HG03196 (cell line): ENCODE measurements around the gene HS6ST3.

ENCODE experiments used
- ATAC-seq: cut with Tn5 transposase; IDR thresholded peaks from one replicate; pipeline ENCODE4 v1.9.1; 2021; ENCODE audit not compliant: unreplicated experiment

The HS6ST3 gene

DNA sequence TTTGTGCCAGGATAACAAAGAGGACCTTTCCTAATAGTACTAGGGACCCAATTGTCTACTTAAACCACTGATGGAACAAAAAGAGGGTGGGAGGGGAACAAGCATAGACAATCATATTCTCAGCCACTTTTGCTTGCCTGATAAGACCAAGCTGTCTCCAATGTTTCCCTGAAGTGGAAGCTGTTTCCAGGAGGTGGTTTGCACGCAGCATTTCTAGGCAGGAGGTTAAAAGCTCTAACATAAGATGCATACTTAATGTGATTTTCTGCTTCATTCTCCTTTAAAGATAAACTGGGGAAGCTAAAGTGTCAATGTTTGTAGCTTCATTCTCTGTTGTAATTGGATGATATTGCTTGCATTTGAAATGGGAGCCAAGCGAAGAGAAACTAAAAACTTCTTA lies 442.9 kb downstream of the HS6ST3 start:
- no peak for ATAC-seq

GRCh38 chr13:96533408-96533807 lies 443.5 kb downstream of the HS6ST3 start:
- ATAC-seq: no peak

- ATAC-seq: no peak
Observed at GRCh38 chr13:96539791-96540190, 449.9 kb downstream of the HS6ST3 start.

DNA sequence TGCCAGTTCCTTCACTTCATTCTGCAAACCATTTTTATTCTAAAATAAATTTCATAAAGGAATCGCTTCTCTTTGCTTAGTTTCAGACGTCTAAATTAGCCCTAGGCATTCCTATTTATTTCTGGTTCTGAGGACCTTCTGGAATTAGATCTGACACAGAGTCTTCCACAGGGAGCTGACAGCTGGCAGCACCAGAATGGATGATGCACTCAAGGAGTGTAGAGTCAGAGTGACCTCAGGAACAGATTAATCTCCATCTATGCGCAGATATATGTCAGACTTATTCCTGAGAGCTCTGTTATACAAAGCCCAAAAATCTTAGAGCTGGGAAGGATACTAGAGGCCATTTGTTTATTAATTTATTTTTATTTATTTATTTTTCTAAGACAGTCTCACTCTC lies 450.8 kb downstream of the HS6ST3 start:
- no peak for ATAC-seq

DNA sequence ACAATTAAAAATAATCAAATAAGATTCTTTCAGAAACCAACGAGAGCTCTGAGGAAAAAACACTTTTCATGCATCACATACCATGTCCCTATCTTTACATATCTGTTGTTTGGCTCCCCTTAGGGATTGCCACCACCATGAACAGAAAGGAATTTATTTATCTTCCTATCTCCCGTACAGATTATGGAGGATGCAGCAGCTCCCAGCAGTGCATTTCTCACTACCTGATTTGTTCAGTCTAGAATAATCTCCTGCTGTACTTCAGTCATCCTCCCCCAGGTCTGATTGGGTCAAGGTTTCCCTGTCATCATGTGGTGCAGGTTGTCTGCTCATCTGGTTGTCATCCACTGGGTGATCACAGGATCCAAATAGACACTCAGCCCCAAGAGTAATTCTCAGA lies 453.1 kb downstream of the HS6ST3 start:
- ATAC-seq: no peak

DNA sequence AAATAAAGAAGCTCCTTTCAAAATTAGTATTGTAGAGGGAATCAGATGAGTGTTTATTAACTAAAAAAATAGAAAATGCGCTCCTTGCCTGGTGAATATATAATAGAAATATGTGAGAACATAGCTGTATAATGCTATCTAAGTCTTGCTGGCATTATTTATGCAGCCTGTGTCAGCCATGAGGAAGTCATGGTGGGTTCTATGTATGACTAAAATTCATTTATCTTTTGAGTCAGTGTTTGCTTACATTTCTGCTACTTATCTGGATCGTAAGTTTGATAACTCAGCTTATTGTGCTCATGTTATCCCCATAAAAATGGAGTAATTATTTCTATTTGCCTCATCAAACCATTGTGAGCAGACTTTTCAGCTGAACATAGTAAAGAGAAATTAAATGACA lies 455.1 kb downstream of the HS6ST3 start:
- ATAC-seq: no peak

DNA sequence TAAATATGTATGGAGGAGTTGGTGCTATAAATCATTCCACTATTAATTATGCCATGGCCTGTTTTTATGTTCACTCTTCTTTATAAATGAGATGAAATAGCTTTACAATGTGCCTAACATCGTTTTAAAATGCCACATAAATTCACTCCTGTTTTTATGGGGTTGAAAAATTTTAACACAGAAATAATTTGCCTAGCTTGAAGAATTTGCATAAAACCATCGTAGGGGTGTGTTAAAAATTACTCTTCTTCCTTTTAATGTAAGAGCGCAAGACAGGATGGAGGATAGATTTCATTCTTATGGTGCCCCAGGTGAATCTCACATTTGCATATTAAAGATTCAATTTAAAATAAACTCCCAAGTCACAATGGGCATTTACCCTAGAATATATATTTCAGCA lies 456.6 kb downstream of the HS6ST3 start:
- ATAC-seq: no peak

DNA sequence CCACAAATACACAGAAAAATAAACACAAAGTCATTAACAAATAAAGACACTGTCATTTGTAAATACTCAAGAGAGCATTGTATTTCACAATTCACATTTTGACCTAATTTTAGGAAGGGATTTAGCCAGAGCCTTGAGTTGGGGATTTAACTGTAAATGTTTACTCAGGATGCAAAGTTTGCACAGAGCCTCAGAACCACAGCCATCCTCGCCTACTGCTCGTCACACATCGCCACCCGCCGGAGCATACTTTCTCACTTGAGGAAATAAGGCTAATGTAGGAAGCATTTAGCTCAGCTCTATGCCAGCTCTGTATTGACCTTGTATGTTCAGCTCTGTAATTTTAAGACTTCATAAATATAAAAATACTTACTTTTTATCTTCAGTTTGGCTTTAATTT lies 461.6 kb downstream of the HS6ST3 start:
- ATAC-seq: no peak

- ATAC-seq: no peak
Observed at GRCh38 chr13:96552559-96552958, 462.7 kb downstream of the HS6ST3 start.

DNA sequence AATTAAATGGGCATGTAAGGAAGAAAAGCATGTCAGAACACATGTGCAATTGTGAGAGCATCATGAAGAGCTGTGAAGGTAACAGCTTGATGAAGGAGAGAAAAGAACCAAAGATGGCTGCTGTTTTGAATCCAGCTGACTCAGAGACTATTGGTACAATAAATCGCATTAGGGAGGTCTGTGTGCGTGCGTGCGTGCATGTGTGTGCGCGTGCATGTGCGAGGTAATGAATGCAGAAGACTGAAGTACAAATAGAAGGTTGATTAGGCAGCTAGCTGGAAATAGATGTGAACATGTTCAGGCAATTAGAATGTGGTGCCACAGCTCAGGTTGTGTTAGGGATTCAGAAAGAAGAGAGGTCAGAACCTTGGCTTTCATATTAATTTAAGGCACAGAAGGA lies 463.9 kb downstream of the HS6ST3 start:
- no peak for ATAC-seq

GRCh38 chr13:96573563-96573962 lies 483.7 kb downstream of the HS6ST3 start:
- no peak for ATAC-seq

DNA sequence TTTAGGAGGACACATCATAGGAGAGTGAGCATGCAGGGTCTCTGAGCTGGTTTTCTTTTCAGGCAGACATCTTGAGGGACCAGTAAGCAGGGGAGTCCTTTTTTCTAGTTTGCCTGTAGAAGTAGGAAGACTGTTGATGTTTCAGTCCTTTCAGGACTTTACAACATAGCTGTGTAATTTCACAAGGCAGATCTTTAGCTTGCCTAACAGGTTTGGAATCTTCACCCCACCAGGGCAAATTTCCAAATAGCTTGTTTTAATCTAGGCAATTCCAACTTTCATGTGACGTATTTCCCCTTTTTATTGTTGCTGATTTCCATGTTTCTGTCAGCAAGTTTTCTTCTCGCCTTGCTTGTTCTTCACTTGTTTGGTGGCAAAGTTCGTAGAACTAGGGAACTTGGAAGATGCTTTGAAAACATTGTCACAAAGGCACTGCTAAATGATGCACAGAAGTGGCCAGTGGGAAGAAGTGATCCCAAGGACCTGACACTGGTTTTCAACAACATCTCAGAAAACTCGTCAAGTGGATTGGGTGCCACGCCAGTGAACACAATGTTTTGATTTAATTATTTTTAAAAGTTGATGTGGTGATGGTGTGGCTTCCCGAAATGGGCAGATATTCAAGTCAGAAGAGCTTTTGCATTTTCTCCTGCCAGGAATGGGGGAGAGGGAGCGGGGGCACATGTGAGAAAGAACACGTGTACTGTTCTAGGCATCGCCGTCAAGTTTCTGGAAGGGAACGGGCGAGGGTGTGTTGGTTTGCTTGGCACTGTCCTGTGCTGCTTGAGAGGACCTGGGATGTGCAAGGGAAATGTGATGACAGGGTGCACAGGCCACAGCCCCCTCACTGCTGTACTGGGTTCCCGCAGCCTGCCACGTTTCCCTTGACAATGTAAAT lies 485.8 kb downstream of the HS6ST3 start:
- no peak for ATAC-seq

- no peak for ATAC-seq
Observed at GRCh38 chr13:96581741-96582140, 491.8 kb downstream of the HS6ST3 start.

DNA sequence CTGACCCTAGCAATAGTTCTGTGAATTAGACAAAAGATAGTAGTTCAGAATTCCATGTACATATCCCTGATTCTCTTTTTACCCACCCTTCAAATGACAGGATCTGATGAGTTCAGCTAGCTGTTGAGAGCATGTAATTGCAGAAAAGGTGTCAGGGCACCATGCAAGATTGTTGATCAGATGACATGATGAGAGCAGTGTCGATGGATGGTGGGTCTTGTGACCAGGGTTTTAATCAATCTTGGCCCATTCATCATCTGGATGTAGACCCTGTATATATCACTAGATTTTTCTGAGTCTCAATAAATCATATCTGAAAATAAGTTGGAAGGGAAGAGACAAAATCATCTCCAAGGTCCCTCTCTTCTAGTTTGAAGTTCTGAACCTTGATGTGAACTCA lies 525.3 kb downstream of the HS6ST3 start:
- ATAC-seq: no peak

- no peak for ATAC-seq
Observed at GRCh38 chr13:96617528-96617927, 527.6 kb downstream of the HS6ST3 start.

DNA sequence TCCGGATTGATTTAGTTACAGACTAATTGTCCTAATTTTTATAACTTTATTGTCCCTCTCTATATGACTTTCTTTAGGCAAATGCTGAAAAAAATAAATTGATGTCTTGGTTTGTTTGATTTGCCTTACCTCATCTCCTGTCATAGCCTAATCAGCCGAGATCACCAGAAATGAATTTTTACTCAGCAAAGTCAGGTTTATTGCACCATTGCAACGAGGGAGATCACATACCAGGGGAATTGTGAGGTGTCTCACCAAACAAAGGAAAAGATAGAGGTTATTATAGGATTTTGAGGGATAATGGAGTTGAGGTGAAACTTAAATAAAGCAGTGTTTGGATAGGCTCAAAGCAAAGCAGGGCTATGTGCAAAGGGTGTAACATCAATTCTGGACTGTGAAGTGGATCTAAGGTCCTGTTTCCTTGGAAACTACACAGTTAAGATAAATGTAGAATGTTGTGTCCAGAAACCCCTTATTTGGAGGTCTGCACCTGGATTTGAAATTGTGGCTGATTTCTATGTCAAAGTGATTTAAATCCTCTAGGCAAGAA lies 531.8 kb downstream of the HS6ST3 start:
- ATAC-seq: no peak

GRCh38 chr13:96629331-96629730 lies 539.4 kb downstream of the HS6ST3 start:
- no peak for ATAC-seq

DNA sequence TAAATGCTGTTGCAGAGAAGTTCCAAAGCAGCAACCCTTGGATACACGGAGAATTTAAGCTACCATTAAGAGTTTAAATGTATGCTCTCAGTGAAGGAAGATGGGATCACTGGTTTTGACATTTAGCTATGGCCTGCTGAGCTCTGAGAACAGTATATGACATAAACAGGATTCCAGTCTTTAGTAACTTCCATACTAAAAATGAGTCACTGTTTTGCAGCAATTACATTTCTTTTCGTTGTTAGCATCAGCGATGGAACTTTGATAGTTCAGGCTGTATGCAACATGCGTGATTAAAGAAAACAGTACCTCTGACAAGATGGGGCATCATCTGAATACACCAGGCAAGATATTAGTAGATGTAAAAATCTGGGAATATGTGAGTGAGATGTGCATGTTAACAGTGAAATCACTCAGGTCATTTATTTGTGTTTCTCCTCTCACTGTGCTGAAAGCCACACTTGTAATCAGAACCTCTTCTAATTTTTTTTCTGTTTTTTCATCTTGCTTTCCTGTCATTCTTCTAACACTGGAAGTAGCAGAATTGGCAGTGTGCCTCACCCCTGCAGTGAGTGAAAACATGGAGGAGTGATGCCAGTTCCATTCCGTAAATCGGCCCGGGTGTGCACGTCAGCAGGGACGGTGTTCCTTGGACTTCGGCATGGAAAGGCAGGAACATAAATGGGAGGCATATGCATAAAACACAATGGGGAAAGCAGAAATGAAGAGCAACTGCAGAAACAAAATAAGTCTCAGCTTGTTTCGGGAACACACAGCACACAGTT lies 542.8 kb downstream of the HS6ST3 start:
- ATAC-seq: no peak

DNA sequence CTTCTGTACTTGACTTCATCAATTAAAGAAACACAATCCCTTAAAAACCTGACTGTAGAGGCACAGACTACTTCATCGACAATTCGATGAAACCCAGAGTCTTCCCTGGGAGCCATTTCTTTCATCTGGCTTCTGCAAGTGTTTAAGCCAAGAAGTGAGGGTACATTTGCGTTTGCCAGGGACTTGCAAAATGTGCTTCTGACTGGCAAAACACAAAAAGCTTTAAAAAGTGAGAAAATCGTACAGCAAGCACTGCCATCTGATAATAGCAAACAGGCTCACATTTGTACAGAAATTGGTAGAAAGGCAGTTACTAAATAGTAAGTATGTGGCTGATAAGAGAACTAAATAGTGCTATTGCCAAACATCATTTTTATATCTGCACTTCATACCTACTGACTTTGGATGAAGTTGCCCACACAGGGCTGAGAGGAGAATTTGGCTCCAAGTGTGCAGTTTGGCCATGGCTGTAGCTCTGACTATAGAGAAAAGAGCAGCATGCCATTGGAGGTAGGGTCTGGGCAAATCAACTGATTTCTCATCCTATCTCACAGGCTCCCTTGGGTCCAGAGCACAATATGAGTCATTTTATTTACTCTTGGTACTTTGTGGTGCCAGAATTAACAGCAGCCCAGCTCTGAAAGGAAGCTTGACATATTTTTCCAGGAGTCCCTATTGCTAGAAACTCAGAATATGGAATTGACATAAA lies 546.2 kb downstream of the HS6ST3 start:
- ATAC-seq: no peak

DNA sequence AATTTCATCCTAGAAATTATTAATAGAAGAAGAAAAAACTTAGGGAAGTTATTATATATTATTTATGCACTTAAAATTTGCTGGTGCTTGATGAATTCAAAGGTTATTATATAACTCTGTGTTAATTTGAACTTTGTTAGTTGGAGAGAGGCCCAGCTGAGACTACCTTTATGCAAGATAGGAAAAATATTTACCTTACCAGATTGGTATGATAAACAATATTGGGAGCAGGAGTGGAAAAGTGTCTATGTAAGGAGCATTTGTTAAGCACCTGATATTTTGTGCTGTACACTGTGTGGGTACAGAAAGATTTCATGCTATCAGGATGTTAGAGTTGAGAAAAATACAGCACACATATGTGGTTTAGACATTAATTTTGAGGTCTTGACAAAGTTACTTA lies 547.1 kb downstream of the HS6ST3 start:
- no peak for ATAC-seq

DNA sequence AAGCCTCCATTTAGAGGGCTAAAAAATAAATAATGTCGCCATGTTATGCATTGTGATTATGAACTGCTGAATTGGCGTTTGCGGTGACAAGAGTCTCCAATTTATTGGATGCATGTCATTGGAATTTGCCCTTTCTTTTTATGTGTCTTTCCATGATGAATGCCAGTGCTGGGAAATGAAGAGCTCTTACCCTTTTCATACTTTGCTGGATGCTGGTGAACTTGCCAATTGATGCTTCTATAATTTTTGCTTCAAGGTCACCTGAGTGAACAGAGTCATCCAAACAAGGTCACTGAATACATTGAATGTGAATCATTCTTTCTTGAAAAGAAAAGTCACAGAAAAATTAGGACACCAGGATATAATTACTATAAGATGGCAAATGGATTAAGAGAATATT lies 556.2 kb downstream of the HS6ST3 start:
- no peak for ATAC-seq
